Small intestine (tissue), 7 donors: ENCODE data around the gene TSC2. TPM values are rescaled to one million over a fixed set of nuclear protein-coding genes. Genes with fewer than 3 reads are reported as not detected.
"Not testable (repeated sequence)": the region's sequence is repeated elsewhere in the genome, so short reads cannot be mapped to it uniquely, and the experiment has no call there.

Experiments used
- DNase-seq, 2 donors: peaks; one replicate each; pipeline versions ENCODE4 v3.0.0 to v3.0.0-alpha.2; 2013
- FAIRE-seq: peaks from 2 replicates; lab custom pipeline; 2012; peaks lifted over from hg19 to GRCh38; lab: Jason Lieb, UNC
- H3K27ac ChIP-seq, 3 donors: one replicate each; pipeline ENCODE4 v1.5.1; 2013; ENCODE audit warnings: low read length in 2 of 3, mild to moderate bottlenecking in 2 of 3, control low read depth in 1 of 3, inconsistent platforms in 1 of 3, low read depth in 1 of 3, moderate library complexity in 1 of 3
- H3K27me3 ChIP-seq, 3 donors: one replicate each; pipeline ENCODE4 v1.6.1; 2013; ENCODE audit warnings: low read length in 3 of 3, inconsistent platforms in 1 of 3; ENCODE audit not compliant: control insufficient read depth in 3 of 3, insufficient read depth in 3 of 3
- H3K36me3 ChIP-seq, 3 donors: one replicate each; pipeline ENCODE4 v1.6.1; 2013; ENCODE audit warnings: low read length in 3 of 3, inconsistent platforms in 1 of 3, low read depth in 1 of 3, mild to moderate bottlenecking in 1 of 3, moderate library complexity in 1 of 3; ENCODE audit not compliant: control insufficient read depth in 3 of 3, insufficient read depth in 2 of 3
- H3K4me1 ChIP-seq, 3 donors: one replicate each; pipeline ENCODE4 v1.6.1; 2013; ENCODE audit warnings: low read length in 2 of 3, inconsistent platforms in 1 of 3, low read depth in 1 of 3, mild to moderate bottlenecking in 1 of 3, moderate library complexity in 1 of 3; ENCODE audit not compliant: control insufficient read depth in 3 of 3, insufficient read depth in 2 of 3
- H3K4me3 ChIP-seq, 3 donors: one replicate each; pipeline ENCODE4 v1.5.1; 2013; ENCODE audit warnings: low read length in 3 of 3, control low read depth in 1 of 3, inconsistent platforms in 1 of 3, low read depth in 1 of 3, mild to moderate bottlenecking in 1 of 3, moderate library complexity in 1 of 3
- H3K9me3 ChIP-seq, 2 donors: one replicate each; pipeline ENCODE4 v1.6.1; 2013; ENCODE audit warnings: low read depth in 1 of 2, low read length in 1 of 2; ENCODE audit not compliant: control insufficient read depth in 2 of 2, insufficient read depth in 1 of 2
- WGBS, 3 donors: extraction: QIAGEN DNeasy Blood & Tissue Kit; methylation state at CpG; one replicate each; pipeline ENCODE4 v1.1.7; 2013; 5-methylcytosine and 5-hydroxymethylcytosine counted together
- polyA plus RNA-seq, 4 donors: library from polyadenylated mRNA; stranded (reverse) in 3 of 4; unstranded in 1 of 4; fragments of 200-250 nt in 3 of 4; fragments of 120-200 nt in 1 of 4; gene quantifications; one replicate each; pipeline versions ENCODE4 v1.2.1 to v1.2.3, GENCODE V29; 2013
- donor health status: healthy with polysubstance abuse.
- donor health status: control.
- donor health status: control.
- donor health status: Bipolar disorder and iron deficiency.
- donor health status: healthy.

TSC2 gene
- polyA plus RNA-seq, 4 donors: 35.1 to 75.9 (median 60.1) TPM

DNA sequence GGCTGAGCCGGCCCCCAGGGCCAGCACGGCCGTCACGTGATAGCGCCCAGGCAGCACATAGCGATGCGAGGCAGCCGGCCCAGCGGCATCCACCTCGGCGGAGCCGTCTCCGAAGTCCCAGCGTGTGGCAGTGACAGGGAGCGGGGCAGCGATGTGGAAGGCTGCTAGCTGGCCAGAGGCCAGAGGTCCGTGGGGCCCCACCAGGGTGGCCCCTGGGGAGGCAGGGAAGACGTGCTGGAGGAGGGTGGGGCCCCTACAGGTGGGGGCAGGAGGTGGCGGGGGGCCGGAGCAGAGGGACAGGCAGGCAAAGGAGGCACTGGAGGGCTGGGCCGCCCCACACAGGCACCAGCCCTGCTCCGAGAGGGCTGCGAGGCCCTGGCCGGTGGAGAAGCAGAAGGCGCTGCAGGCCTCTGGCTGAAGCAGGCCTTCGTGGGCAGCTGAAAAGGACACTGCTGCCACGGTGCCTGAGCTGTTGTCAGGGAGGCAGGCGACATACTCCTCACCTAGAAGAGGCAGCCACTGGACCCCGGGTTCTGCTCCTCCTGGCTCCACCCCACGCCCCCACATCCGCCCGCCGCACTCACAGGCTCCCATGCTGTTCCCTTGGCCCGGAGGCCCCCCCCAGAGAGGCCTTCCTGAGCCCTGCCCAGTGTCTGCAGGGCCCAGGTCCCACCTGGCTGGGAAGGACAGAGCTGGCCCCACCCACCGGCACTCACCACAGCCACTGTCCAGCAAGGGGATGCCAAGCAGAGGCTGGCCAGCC lies 70.4 kb downstream of the TSC2 start:
- 79 to 88% (median 83%) methylated on average over 13 to 32 of the region's 35 CpGs for WGBS, 3 donors
- not testable (repeated sequence) for H3K27ac ChIP-seq

GRCh38 chr16:2121325-2121724 lies 73.5 kb downstream of the TSC2 start:
- FAIRE-seq, H3K9me3 ChIP-seq, H3K27ac ChIP-seq, H3K36me3 ChIP-seq, H3K27me3 ChIP-seq, H3K4me3 ChIP-seq: not testable (repeated sequence)
- WGBS, 3 donors: 31 to 66% (median 59%) methylated on average over 3 to 9 of the region's 9 CpGs
- peaks cover 0 to 19% (median 0%) of the 10 kb centered on the region in 3 donors for H3K4me1 ChIP-seq
- peak in 1 of 2 donors; percentile 22 for DNase-seq

More for the DNA sequence above, 70.4 kb downstream of the TSC2 start:
- H3K4me3 ChIP-seq, H3K4me1 ChIP-seq, H3K9me3 ChIP-seq, H3K27me3 ChIP-seq, FAIRE-seq, DNase-seq: not testable (repeated sequence)
- H3K36me3 ChIP-seq: peaks cover 0 to 25% (median 5%) of the 10 kb centered on the region in 3 donors

DNA sequence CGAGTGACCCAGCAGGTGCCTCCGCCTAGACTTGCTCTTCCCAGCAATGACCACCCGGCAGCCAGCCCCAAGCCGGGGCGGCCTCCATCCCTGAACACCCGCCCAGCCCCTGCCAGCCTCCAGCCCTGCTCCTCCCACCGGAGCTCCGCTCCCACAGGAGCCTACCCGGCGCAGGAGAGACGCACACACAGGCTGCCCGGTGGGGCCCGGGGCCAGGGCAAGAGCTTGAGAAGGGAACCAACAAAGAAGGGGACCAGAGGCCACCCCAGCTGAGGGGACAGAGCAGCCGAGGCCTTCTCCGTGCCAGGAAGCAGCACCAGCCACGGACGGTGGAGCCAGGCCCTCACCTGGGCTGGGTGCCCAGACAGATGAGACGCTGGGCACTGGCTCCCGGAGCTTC lies 74.1 kb downstream of the TSC2 start:
- FAIRE-seq: no peak
- DNase-seq: no peak
- Histone ChIP-seq H3K27me3 (no peaks in the 10 kb centered on the region), H3K4me3 (no peak overlapping the region), H3K27ac (no peak overlapping the region), H3K36me3 (peaks cover 0 to 3% (median 0%) of the 10 kb centered on the region in 3 donors), H3K9me3 (no peaks in the 10 kb centered on the region), H3K4me1 (peaks cover 0 to 22% (median 0%) of the 10 kb centered on the region in 3 donors)
- 74 to 87% (median 79%) methylated on average over 15 to 19 of the region's 19 CpGs for WGBS, 3 donors

DNA sequence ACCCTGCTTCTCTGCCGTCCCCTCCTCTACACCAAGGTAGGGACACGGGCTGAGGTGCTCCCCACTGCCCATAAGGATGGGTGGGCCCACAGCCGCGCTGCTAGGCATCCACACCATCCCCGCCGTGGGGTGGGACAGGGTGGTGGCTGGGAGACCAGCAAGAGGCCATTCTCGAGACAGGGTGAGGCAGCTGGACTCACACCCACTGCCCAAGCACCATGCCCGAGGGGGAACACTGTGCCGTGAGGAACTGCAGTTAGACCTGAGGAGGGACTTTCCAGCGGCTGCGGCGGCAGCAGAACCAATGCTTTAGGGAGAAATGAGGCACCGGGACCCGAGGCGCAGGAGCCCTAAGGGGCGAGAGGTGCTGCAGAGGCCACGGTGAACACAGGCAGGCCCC lies 74.6 kb downstream of the TSC2 start:
- H3K9me3 ChIP-seq: no peaks in the 10 kb centered on the region
- no peak overlapping the region for H3K27ac ChIP-seq
- H3K4me3 ChIP-seq: no peak overlapping the region
- H3K36me3 ChIP-seq: no peaks in the 10 kb centered on the region
- WGBS, 3 donors: 83 to 93% (median 86%) methylated on average over 13 to 17 of the region's 17 CpGs
- DNase-seq (no peak), FAIRE-seq (no peak)
- H3K4me1 ChIP-seq: peaks cover 0 to 27% (median 0%) of the 10 kb centered on the region in 3 donors
- H3K27me3 ChIP-seq: no peaks in the 10 kb centered on the region

- H3K27ac ChIP-seq: peak overlapping the region in 1 of 3 donors; percentile 93
- 71 to 88% (median 84%) methylated on average over 17 to 21 of the region's 26 CpGs for WGBS, 3 donors
Observed at GRCh38 chr16:2122934-2123683, 75.3 kb downstream of the TSC2 start.

DNA sequence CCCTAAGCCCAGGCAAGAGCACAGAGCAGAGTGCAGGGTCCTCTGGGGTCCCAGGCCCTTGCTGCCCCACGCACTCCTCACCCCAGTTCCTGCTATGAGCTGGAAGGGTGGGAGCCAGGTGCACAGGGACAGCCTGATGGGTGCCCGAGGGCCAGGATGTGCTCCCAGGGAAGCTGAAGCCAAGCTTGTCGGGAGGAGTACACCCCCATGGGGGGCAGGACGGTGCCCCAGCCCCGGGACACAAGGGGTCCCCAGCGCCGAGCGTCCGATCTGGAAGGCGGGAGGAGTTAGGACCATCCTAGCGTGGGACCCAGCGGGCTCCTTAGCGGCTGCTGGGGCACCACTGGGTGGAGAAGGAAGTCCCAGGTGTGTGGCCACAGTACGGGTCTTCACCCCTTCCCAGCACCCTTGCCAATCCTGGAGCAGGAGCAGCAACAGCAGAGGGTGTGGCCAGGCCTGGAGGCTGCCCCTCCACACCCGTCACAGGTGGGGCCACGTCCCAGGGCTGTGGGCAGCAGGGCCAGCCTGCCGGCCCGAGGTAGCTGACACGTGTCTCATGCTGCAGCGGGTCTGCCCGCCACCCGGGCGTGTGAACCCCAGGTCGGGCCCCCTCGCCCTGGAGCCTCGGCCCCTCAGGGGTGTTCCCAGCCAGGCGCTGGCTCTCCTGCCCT lies 76.1 kb downstream of the TSC2 start:
- H3K36me3 ChIP-seq, DNase-seq, FAIRE-seq, H3K4me3 ChIP-seq, H3K27me3 ChIP-seq, H3K9me3 ChIP-seq: not testable (repeated sequence)
- H3K27ac ChIP-seq: peak overlapping the region in 2 of 3 donors; percentile 86 to 93
- WGBS, 3 donors: 46 to 77% (median 66%) methylated on average over 11 to 26 of the region's 27 CpGs
- H3K4me1 ChIP-seq: peaks cover 0 to 29% (median 0%) of the 10 kb centered on the region in 3 donors

More at GRCh38 chr16:2122934-2123683, 75.3 kb downstream of the TSC2 start:
- not testable (repeated sequence) for H3K27me3 ChIP-seq, FAIRE-seq, H3K4me3 ChIP-seq, DNase-seq, H3K9me3 ChIP-seq, H3K36me3 ChIP-seq
- peaks cover 0 to 29% (median 0%) of the 10 kb centered on the region in 3 donors for H3K4me1 ChIP-seq

- not testable (repeated sequence) for H3K36me3 ChIP-seq, H3K27me3 ChIP-seq, H3K9me3 ChIP-seq, DNase-seq, H3K4me3 ChIP-seq, FAIRE-seq
- Histone ChIP-seq H3K27ac (peak overlapping the region in 2 of 3 donors; percentile 86 to 93), H3K4me1 (peaks cover 0 to 29% (median 0%) of the 10 kb centered on the region in 3 donors)
- WGBS, 3 donors: 49 to 57% (median 54%) methylated on average over 4 to 11 of the region's 11 CpGs
Observed at GRCh38 chr16:2124377-2124693, 76.5 kb downstream of the TSC2 start.
